K562 (cell line): ENCODE measurements around the gene NTSR2. TPM values are rescaled to one million over a fixed set of nuclear protein-coding genes. Genes with fewer than 3 reads are reported as not detected.

Source experiments
- ATAC-seq: fragments of 200-7000 bp; cut with Tn5 transposase; 3 replicates; pipeline ENCODE4 v1.9.1; 2020; ENCODE audit warnings: moderate library complexity
- BruUV-seq: library from RNA; stranded (reverse); fragments of 400-500 nt; replicated peaks from 2 replicates; lab custom pipeline; 2021; lab: Mats Ljungman, UMichigan
- CTCF ChIA-PET: fragments of 300-600 bp; formaldehyde crosslinking; extraction: SDS; loops from one replicate; lab custom pipeline; 2021; ENCODE audit warnings: low intra/inter-chr PET ratio; lab: Yijun Ruan, JAX
- POLR2A ChIA-PET: fragments of 300-600, 350-650 bp; sonication (Branson Sonifier 250); formaldehyde crosslinking; extraction: SDS; loops from one replicate; lab custom pipeline; 2021; ENCODE audit warnings: antibody characterized with exemption, inconsistent platforms; lab: Yijun Ruan, JAX
- DNase-seq, 4 experiments: peaks; one replicate each; pipeline versions ENCODE4 v3.0.0 to v3.0.0-alpha.2; 2011 to 2018; ENCODE audit warnings: low spot score in 3 of 4, mixed read lengths in 3 of 4; ENCODE audit errors: extremely low read depth in 1 of 4
- FAIRE-seq: peaks from 2 replicates; lab custom pipeline; 2011; peaks lifted over from hg19 to GRCh38; lab: Jason Lieb, UNC
- H2AFZ ChIP-seq: 2 replicates; pipeline ENCODE4 v1.6.0; 2011; ENCODE audit warnings: low read depth, low read length, control low read depth, inconsistent platforms
- H3K27ac ChIP-seq: fragments of 200-600 bp; 3 replicates; pipeline ENCODE4 v1.8.0; 2011; ENCODE audit warnings: low read depth, mild to moderate bottlenecking, control low read depth, inconsistent platforms, low read length, moderate library complexity, mixed read lengths; ENCODE audit errors: extremely low read depth
- H3K27me3 ChIP-seq, 2 experiments: fragments of 300-600 bp in 1 of 2; 2 replicates in 1 of 2; 3 replicates in 1 of 2; pipeline versions ENCODE4 v1.6.0 to v1.8.0; 2011; ENCODE audit warnings: inconsistent platforms in 2 of 2, low read length in 2 of 2, mild to moderate bottlenecking in 1 of 2, mixed read lengths in 1 of 2, moderate library complexity in 1 of 2; ENCODE audit not compliant: control insufficient read depth in 2 of 2, insufficient read depth in 2 of 2
- H3K36me3 ChIP-seq: fragments of 300-600 bp; 3 replicates; pipeline ENCODE4 v1.8.0; 2011; ENCODE audit warnings: mild to moderate bottlenecking, low read length, inconsistent platforms; ENCODE audit not compliant: control insufficient read depth, insufficient read depth
- H3K4me1 ChIP-seq, 2 experiments: fragments of 200-600 bp in 1 of 2; replicated peaks in 1 of 2; 2 replicates in 1 of 2; 3 replicates in 1 of 2; pipeline versions ENCODE4 v1.5.1 to v1.8.0; 2011; ENCODE audit warnings: inconsistent platforms in 2 of 2, low read length in 2 of 2, mild to moderate bottlenecking in 1 of 2, mixed read lengths in 1 of 2, moderate library complexity in 1 of 2; ENCODE audit not compliant: control insufficient read depth in 2 of 2, insufficient read depth in 2 of 2
- H3K4me2 ChIP-seq: 2 replicates; pipeline ENCODE4 v1.6.1; 2011; ENCODE audit warnings: low read length, control low read depth, inconsistent platforms, mixed read lengths; ENCODE audit not compliant: insufficient read depth
- H3K4me3 ChIP-seq: fragments of 200-600 bp; sonication (generic), shearing (Covaris generic); 2 replicates; pipeline ENCODE4 v1.5.1; 2016; ENCODE audit warnings: control low read depth, inconsistent platforms
- H3K79me2 ChIP-seq: fragments of 200-600 bp; 3 replicates; pipeline ENCODE4 v1.8.0; 2011; ENCODE audit warnings: low read length, inconsistent platforms; ENCODE audit not compliant: control insufficient read depth, insufficient read depth
- H3K9ac ChIP-seq, 2 experiments: 2 replicates each; pipeline versions ENCODE4 v1.6.0 to v1.6.1; 2011; ENCODE audit warnings: low read depth in 2 of 2, low read length in 2 of 2, control low read depth in 1 of 2, inconsistent platforms in 1 of 2, mild to moderate bottlenecking in 1 of 2, mixed read lengths in 1 of 2; ENCODE audit not compliant: insufficient read depth in 1 of 2
- H3K9me1 ChIP-seq: one replicate; pipeline ENCODE4 v1.6.0; 2011; ENCODE audit warnings: inconsistent platforms, mild to moderate bottlenecking, low read length, moderate library complexity; ENCODE audit not compliant: control insufficient read depth, insufficient read depth
- H3K9me3 ChIP-seq: replicated peaks from 2 replicates; pipeline ENCODE4 v1.5.1; 2011; ENCODE audit warnings: low read depth, low read length, inconsistent platforms; ENCODE audit not compliant: control insufficient read depth, insufficient read depth
- H4K20me1 ChIP-seq: replicated peaks from 2 replicates; pipeline ENCODE4 v1.6.1; 2011; ENCODE audit warnings: low read length, inconsistent platforms, mixed read lengths; ENCODE audit not compliant: control insufficient read depth, insufficient read depth
- BCL6 ChIP-seq: fragments of 250-450 bp; sonication (Bioruptor Pico); IDR thresholded peaks from 2 replicates; pipeline ENCODE4 v1.4.0; 2020
- DLX4 ChIP-seq: fragments of 250-450 bp; sonication (Bioruptor Pico); IDR thresholded peaks from 2 replicates; pipeline ENCODE4 v1.6.1; 2021; ENCODE audit warnings: mild to moderate bottlenecking
- EHMT2 ChIP-seq: fragments of 450-650 bp; IDR thresholded peaks from 2 replicates; pipeline ENCODE4 v1.6.1; 2018; ENCODE audit warnings: antibody characterized with exemption
- GTF2B ChIP-seq: IDR thresholded peaks from 2 replicates; pipeline ENCODE4 v1.6.1; 2011; ENCODE audit not compliant: insufficient read length; ENCODE audit errors: extremely low read depth
- HOMEZ ChIP-seq: fragments of 250-450 bp; sonication (Bioruptor Pico); IDR thresholded peaks from 2 replicates; pipeline ENCODE4 v1.4.0; 2020; ENCODE audit warnings: mild to moderate bottlenecking, moderate library complexity
- ILK ChIP-seq: fragments of 450-650 bp; IDR thresholded peaks from 2 replicates; pipeline ENCODE4 v1.6.1; 2016; ENCODE audit warnings: missing genetic modification characterization, low read depth, mild to moderate bottlenecking, missing compliant biosample characterization, moderate library complexity, borderline replicate concordance
- MBD2 ChIP-seq: sonication (generic); IDR thresholded peaks from 2 replicates; pipeline ENCODE4 v1.6.1; 2016; ENCODE audit warnings: low read depth, borderline replicate concordance
- PRPF4 ChIP-seq: fragments of 200-400 bp; formaldehyde crosslinking; IDR thresholded peaks from one replicate; pipeline ENCODE4 v1.6.1; 2017; ENCODE audit warnings: low read length, low read depth, mild to moderate bottlenecking; ENCODE audit not compliant: insufficient read depth, poor library complexity, severe bottlenecking
- THAP7 ChIP-seq: fragments of 250-450 bp; sonication (Bioruptor Pico); IDR thresholded peaks from 2 replicates; pipeline ENCODE4 v1.5.0; 2021
- USF2 ChIP-seq: sonication (generic); formaldehyde crosslinking; IDR thresholded peaks from 2 replicates; pipeline ENCODE4 v1.5.0; 2020; ENCODE audit warnings: missing genetic modification reagents
- ZBTB12 ChIP-seq: fragments of 250-450 bp; sonication (Bioruptor Pico); IDR thresholded peaks from 2 replicates; pipeline ENCODE4 v1.4.0; 2020
- ZBTB49 ChIP-seq: sonication (generic); formaldehyde crosslinking; IDR thresholded peaks from 2 replicates; pipeline ENCODE4 v1.8.0; 2022; ENCODE audit warnings: missing genetic modification reagents, mild to moderate bottlenecking, borderline replicate concordance
- ZNF239 ChIP-seq: fragments of 250-450 bp; sonication (Bioruptor Pico); IDR thresholded peaks from 2 replicates; pipeline ENCODE4 v1.4.0; 2020; ENCODE audit warnings: mild to moderate bottlenecking
- ZNF717 ChIP-seq: fragments of 250-450 bp; sonication (Bioruptor Pico); IDR thresholded peaks from 2 replicates; pipeline ENCODE4 v1.5.0; 2021
- ZNF830 ChIP-seq: fragments of 250-450 bp; sonication (Bioruptor Pico); IDR thresholded peaks from 2 replicates; pipeline ENCODE4 v1.5.0; 2021; ENCODE audit warnings: mild to moderate bottlenecking
- WGBS: fragments of 100-300 bp; shearing (Covaris generic); methylation state at CpG from one replicate; pipeline ENCODE4 v1.1.6; 2016; ENCODE audit warnings: low coverage, mixed read lengths; ENCODE audit not compliant: insufficient coverage; ENCODE audit errors: missing lambda C conversion rate; 5-methylcytosine and 5-hydroxymethylcytosine counted together
- in situ Hi-C: fragments of 300-500 bp; cut with MboI; formaldehyde crosslinking; loops from 4 replicates; pipeline ENCODE4 v1.15.0; 2018; ENCODE audit warnings: inconsistent platforms, mixed read lengths
- intact Hi-C: fragments of 100-400 bp; cut with micrococcal nuclease; formaldehyde crosslinking; loops from 2 replicates; pipeline ENCODE4 v1.14.2; 2022
- polyA plus RNA-seq, 8 experiments: library from polyadenylated mRNA; depleted of rRNA in 4 of 8; stranded (reverse) in 5 of 8; unstranded in 3 of 8; fragments of >200 nt; fragmentation: Nextera tagmentation in 2 of 8; fragmentation: Illumina TruSeq in 1 of 8; extraction: Ambion mirVana in 2 of 8; extraction: Trizol in 1 of 8; gene quantifications; 2 replicates each; pipeline versions ENCODE4 v1.2.1 to v1.2.3, GENCODE V29; 2011 to 2014; ENCODE audit warnings: inconsistent platforms in 1 of 8, missing spikeins in 1 of 8
- total RNA-seq, 7 experiments: library from RNA; depleted of rRNA in 6 of 7; stranded (reverse); fragments of >200 nt in 6 of 7; fragmentation: Illumina TruSeq in 2 of 7; extraction: Trizol in 2 of 7; gene quantifications; 2 replicates each; pipeline versions ENCODE4 v1.2.1 to v1.2.3, GENCODE V29; 2011 to 2021; ENCODE audit warnings: low replicate concordance in 1 of 7

NTSR2 gene
- total and polyA plus RNA-seq, 9 of the 15 experiments (the other 6 are each of a cell fraction or from before 2014, with no cell fraction given), result not detected

GRCh38 chr2:11683966-11684365 is 14.0 kb upstream of the NTSR2 start:
- no peak overlapping the region for H3K4me2 ChIP-seq
- no TSS peak for BruUV-seq
- WGBS, result 4% methylated on average over 4 of the region's 4 CpGs
- no peaks in the 10 kb centered on the region for H3K9me1 ChIP-seq
- H4K20me1 ChIP-seq, result peaks cover 10% of the 10 kb centered on the region
- peaks cover 5 to 7% of the 10 kb centered on the region in 2 experiments; a peak in 4 of 5 replicates for H3K4me1 ChIP-seq
- H3K9ac ChIP-seq, result no peak overlapping the region
- FAIRE-seq (no peak), ATAC-seq (no peak), DNase-seq (no peak)
- no peaks in the 10 kb centered on the region for H3K79me2 ChIP-seq
- POLR2A ChIA-PET, result no interaction called here
- CTCF ChIA-PET, result interaction anchor here (1.1 kb wide), 1 partner anchor 61 kb away, joined by 3 read pairs; no protein-coding TSS in a partner anchor
- no peak overlapping the region for H3K4me3 ChIP-seq
- intact Hi-C loops, result loop anchor here (5.0 kb wide), 3 partner anchors 207 to 852 kb away; a partner anchor contains a TSS
- H3K9me3 ChIP-seq, result no peaks in the 10 kb centered on the region
- no peak overlapping the region for H2AFZ ChIP-seq
- peaks cover 13 to 60% of the 10 kb centered on the region in 2 experiments; a peak in 3 of 5 replicates for H3K27me3 ChIP-seq
- H3K36me3 ChIP-seq, result no peaks in the 10 kb centered on the region
- in situ Hi-C loops, result no loop called here
- H3K27ac ChIP-seq, result no peak overlapping the region
- TF ChIP-seq ZBTB49 (CRISPR knock-in tag) (no peak), ZNF717 (CRISPR knock-in tag) (no peak), ZNF830 (CRISPR knock-in tag) (no peak), USF2 (CRISPR knock-in tag) (no peak), EHMT2 (no peak), THAP7 (CRISPR knock-in tag) (no peak), ZBTB12 (no peak), DLX4 (CRISPR knock-in tag) (no peak), GTF2B (no peak), ZNF239 (CRISPR knock-in tag) (no peak), PRPF4 (no peak), ILK (tag) (no peak), BCL6 (CRISPR knock-in tag) (no peak), HOMEZ (no peak), MBD2 (no peak)
